Uterus (tissue), 2 donors: Measurements from ENCODE around the gene WBP2.

ENCODE experiments used
- CTCF ChIP-seq, 4 experiments: fragments of 200-600 bp in 2 of 4; fragments of 450-650 bp in 2 of 4; sonication (generic) in 2 of 4; IDR thresholded peaks; one replicate each; pipeline ENCODE4 v1.5.1; 2016 to 2019; ENCODE audit warnings: antibody characterized with exemption in 4 of 4, mild to moderate bottlenecking in 2 of 4, moderate library complexity in 1 of 4
- POLR2A ChIP-seq, 2 donors: fragments of 450-650 bp; IDR thresholded peaks; one replicate each; pipeline ENCODE4 v1.6.1; 2016; ENCODE audit warnings: antibody characterized with exemption in 2 of 2, mild to moderate bottlenecking in 1 of 2, moderate library complexity in 1 of 2

GRCh38 chr17:75836605-75837004 is 18.5 kb downstream of the WBP2 start:
- TF ChIP-seq CTCF (IDR thresholded peaks at IDR 0.05) (no peak), POLR2A (IDR thresholded peaks at IDR 0.05) (no peak)
